A549 (cell line): ENCODE results near the gene L3MBTL2. TPM values are rescaled to one million over a fixed set of nuclear protein-coding genes. Genes with fewer than 3 reads are reported as not detected.

Experiments used
- ATAC-seq, 2 experiments: fragments of 200-7000 bp in 1 of 2; fragments of >200 bp in 1 of 2; cut with Nextera tagmentation in 1 of 2; cut with Tn5 transposase in 1 of 2; 3 replicates each; pipeline versions ENCODE4 v1.8.0 to v1.9.1; 2018 to 2020; ENCODE audit warnings: mild to moderate bottlenecking in 1 of 2, moderate library complexity in 1 of 2
- CTCF ChIA-PET: fragments of 300-600 bp; sonication (Branson Sonifier 250); formaldehyde crosslinking; extraction: SDS; loops from one replicate; lab custom pipeline; 2021; ENCODE audit warnings: antibody characterized with exemption, inconsistent platforms; lab: Yijun Ruan, JAX
- POLR2A ChIA-PET: fragments of 350-600 bp; formaldehyde crosslinking; extraction: SDS; loops from one replicate; lab custom pipeline; 2021; ENCODE audit warnings: antibody characterized with exemption, inconsistent platforms; lab: Yijun Ruan, JAX
- DNase-seq, 2 experiments: peaks; one replicate each; pipeline versions ENCODE4 v3.0.0 to v3.0.0-alpha.2; 2011 to 2016; ENCODE audit warnings: low read depth in 1 of 2, low spot score in 1 of 2
- FAIRE-seq: peaks from 2 replicates; lab custom pipeline; 2011; peaks lifted over from hg19 to GRCh38; lab: Jason Lieb, UNC
- H3K27ac ChIP-seq, 2 experiments: fragments of >200 bp; sonication (Bioruptor Twin); formaldehyde crosslinking; 3 replicates each; pipeline ENCODE4 v1.5.1; 2016 to 2017
- H3K4me1 ChIP-seq: fragments of >200 bp; sonication (Bioruptor Twin); formaldehyde crosslinking; 3 replicates; pipeline ENCODE4 v1.6.1; 2016
- H3K4me2 ChIP-seq: fragments of >200 bp; sonication (Bioruptor Twin); formaldehyde crosslinking; 3 replicates; pipeline ENCODE4 v1.6.1; 2016
- H3K4me3 ChIP-seq: fragments of >200 bp; sonication (Bioruptor Twin); formaldehyde crosslinking; 3 replicates; pipeline ENCODE4 v1.5.1; 2016
- H3K9me3 ChIP-seq: fragments of >200 bp; sonication (Bioruptor Twin); formaldehyde crosslinking; 3 replicates; pipeline ENCODE4 v1.6.1; 2016
- CBX2 ChIP-seq: fragments of 200-600 bp; sonication (generic); IDR thresholded peaks from 2 replicates; pipeline ENCODE4 v1.6.1; 2016; ENCODE audit warnings: low read depth, mild to moderate bottlenecking, borderline replicate concordance
- CBX8 ChIP-seq: fragments of 200-600 bp; sonication (generic); IDR thresholded peaks from 2 replicates; pipeline ENCODE4 v1.6.1; 2016
- EP300 ChIP-seq, 2 experiments: fragments of >200 bp; sonication (Bioruptor Twin); formaldehyde crosslinking; IDR thresholded peaks; 2 replicates in 1 of 2; 3 replicates in 1 of 2; pipeline ENCODE4 v1.6.1; 2016 to 2017
- FOSB ChIP-seq: fragments of 250-450 bp; sonication (Bioruptor Pico); IDR thresholded peaks from 2 replicates; pipeline ENCODE4 v1.5.0; 2020; ENCODE audit warnings: mild to moderate bottlenecking, moderate library complexity
- HEYL ChIP-seq: fragments of 250-450 bp; sonication (Bioruptor Pico); IDR thresholded peaks from 2 replicates; pipeline ENCODE4 v1.8.0; 2021; ENCODE audit warnings: mild to moderate bottlenecking, moderate library complexity
- HMGXB4 ChIP-seq: fragments of 250-450 bp; sonication (Bioruptor Pico); IDR thresholded peaks from 2 replicates; pipeline ENCODE4 v1.5.0; 2021; ENCODE audit warnings: mild to moderate bottlenecking, moderate library complexity, borderline replicate concordance
- JUN ChIP-seq, 2 experiments: fragments of >200 bp; sonication (Bioruptor Twin); formaldehyde crosslinking; IDR thresholded peaks; 2 replicates in 1 of 2; 3 replicates in 1 of 2; pipeline ENCODE4 v1.6.1; 2016 to 2017
- JUNB ChIP-seq: fragments of >200 bp; sonication (Bioruptor Twin); formaldehyde crosslinking; IDR thresholded peaks from 2 replicates; pipeline ENCODE4 v1.6.1; 2016
- PBX3 ChIP-seq: IDR thresholded peaks from 2 replicates; pipeline ENCODE4 v1.6.1; 2012
- PHF8 ChIP-seq: fragments of 200-600 bp; sonication (generic); IDR thresholded peaks from 2 replicates; pipeline ENCODE4 v1.6.1; 2016; ENCODE audit warnings: low read depth, mild to moderate bottlenecking, antibody characterized with exemption, moderate library complexity, borderline replicate concordance
- POLR2AphosphoS2 ChIP-seq: conservative IDR thresholded peaks from 2 replicates; pipeline ENCODE4 v1.6.1; 2012; ENCODE audit warnings: low read length, improper control_type of control experiment, inconsistent platforms
- RAD21 ChIP-seq, 2 experiments: fragments of >200 bp in 1 of 2; sonication (Bioruptor Twin) in 1 of 2; formaldehyde crosslinking in 1 of 2; IDR thresholded peaks in 1 of 2; conservative IDR thresholded peaks in 1 of 2; 2 replicates in 1 of 2; 3 replicates in 1 of 2; pipeline ENCODE4 v1.6.1; 2012 to 2018; ENCODE audit warnings: inconsistent platforms in 1 of 2
- RCOR1 ChIP-seq: fragments of 150-350 bp; IDR thresholded peaks from 2 replicates; pipeline ENCODE4 v1.6.1; 2014; ENCODE audit warnings: antibody characterized with exemption, low read length, low read depth
- RNF2 ChIP-seq: fragments of 200-600 bp; sonication (generic); IDR thresholded peaks from 2 replicates; pipeline ENCODE4 v1.6.1; 2016; ENCODE audit warnings: low read depth, mild to moderate bottlenecking, antibody characterized with exemption, moderate library complexity, borderline replicate concordance
- SREBF2 ChIP-seq: fragments of 450-650 bp; IDR thresholded peaks from 2 replicates; pipeline ENCODE4 v1.6.1; 2014; ENCODE audit warnings: mild to moderate bottlenecking, moderate library complexity
- WGBS: methylation state at CpG from one replicate; pipeline ENCODE4 v1.1.6; 2017; ENCODE audit errors: missing lambda C conversion rate; 5-methylcytosine and 5-hydroxymethylcytosine counted together
- polyA plus RNA-seq, 4 experiments: library from polyadenylated mRNA; depleted of rRNA in 3 of 4; stranded (reverse); fragments of >200 nt; fragmentation: RNase III in 1 of 4; extraction: RNeasy Plus Mini Kit Qiagen cat#74134 plus additional on column Dnase treatment in 1 of 4; gene quantifications; 2 replicates in 3 of 4; 3 replicates in 1 of 4; pipeline ENCODE4 v1.2.3, GENCODE V29; 2011 to 2017
- TF ChIP-seq, protein P1 (sequence below): fragments of 450-650 bp; IDR thresholded peaks from 2 replicates; pipeline ENCODE4 v1.6.1; 2014; ENCODE audit warnings: antibody characterized with exemption
- TF ChIP-seq, protein P2 (sequence below): fragments of >200 bp; sonication (Bioruptor Twin); formaldehyde crosslinking; IDR thresholded peaks from 3 replicates; pipeline ENCODE4 v1.5.1; 2016

The L3MBTL2 gene
- polyA plus RNA-seq, 2 of the 4 experiments (the other 2 are of a cell fraction) = 14.5 to 17.0 TPM

GRCh38 chr22:41223535-41223934 is 18.4 kb downstream of the L3MBTL2 start:
- Histone ChIP-seq H3K9me3 (no peaks in the 10 kb centered on the region), H3K27ac (no peak overlapping the region), H3K4me1 (no peaks in the 10 kb centered on the region), H3K4me3 (no peak overlapping the region), H3K4me2 (no peak overlapping the region)
- ChIA-PET CTCF (interaction anchor here (1.7 kb wide), 1 partner anchor 14 kb away, joined by 4 read pairs; no protein-coding TSS in a partner anchor), POLR2A (no interaction called here)
- DNase-seq (no peak), FAIRE-seq (no peak), ATAC-seq (no peak)
- TF ChIP-seq JUNB (no peak), CBX2 (no peak), JUN (IDR thresholded peaks at IDR 0.05) (no peak), HMGXB4 (CRISPR knock-in tag) (no peak)
- TF ChIP-seq, protein P1, sequence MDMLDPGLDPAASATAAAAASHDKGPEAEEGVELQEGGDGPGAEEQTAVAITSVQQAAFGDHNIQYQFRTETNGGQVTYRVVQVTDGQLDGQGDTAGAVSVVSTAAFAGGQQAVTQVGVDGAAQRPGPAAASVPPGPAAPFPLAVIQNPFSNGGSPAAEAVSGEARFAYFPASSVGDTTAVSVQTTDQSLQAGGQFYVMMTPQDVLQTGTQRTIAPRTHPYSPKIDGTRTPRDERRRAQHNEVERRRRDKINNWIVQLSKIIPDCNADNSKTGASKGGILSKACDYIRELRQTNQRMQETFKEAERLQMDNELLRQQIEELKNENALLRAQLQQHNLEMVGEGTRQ = no peak
- WGBS = 73% methylated on average over 4 of the region's 7 CpGs

DNA sequence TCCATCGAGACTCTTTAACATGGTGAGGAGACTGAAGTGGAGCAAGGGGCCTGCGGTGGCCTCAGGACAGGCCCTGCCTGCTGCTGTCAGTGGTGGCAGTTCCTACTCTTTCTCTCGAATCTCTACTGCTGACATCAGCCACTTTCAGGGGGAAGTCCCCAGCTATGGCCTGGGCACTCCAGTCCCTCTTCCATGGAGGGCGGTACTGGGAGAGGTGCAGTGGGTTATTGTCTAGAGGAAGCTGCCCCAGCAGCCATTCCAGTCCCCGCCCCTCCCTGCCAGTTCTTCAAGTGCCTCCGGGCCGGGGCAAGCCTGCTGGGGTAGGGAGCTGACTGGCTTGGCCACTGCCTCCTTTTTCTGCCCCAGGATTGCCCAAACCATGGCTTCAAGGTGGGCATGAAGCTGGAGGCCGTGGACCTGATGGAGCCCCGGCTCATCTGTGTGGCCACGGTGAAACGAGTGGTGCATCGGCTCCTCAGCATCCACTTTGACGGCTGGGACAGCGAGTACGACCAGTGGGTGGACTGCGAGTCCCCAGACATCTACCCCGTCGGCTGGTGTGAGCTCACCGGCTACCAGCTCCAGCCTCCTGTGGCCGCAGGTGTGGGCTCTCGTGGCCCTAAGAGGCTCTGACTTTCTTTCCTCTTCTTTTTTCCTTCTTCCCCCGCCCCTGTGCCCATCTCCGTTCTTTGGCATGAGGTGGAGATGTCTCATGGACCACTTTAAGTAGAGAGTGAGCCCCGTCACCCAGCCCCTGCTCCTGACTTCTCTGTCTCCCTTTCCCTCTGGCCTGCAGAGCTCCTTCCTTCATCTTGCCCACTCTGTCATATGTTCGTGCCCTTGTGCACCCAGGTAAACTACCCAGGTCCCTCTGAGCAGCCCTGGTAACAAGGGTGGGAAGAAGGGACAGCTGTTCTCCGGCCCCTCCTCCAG is 21.9 kb downstream of the L3MBTL2 start:
- Histone ChIP-seq H3K9me3 (no peaks in the 10 kb centered on the region), H3K4me2 (no peak overlapping the region), H3K4me3 (no peak overlapping the region), H3K27ac (no peak overlapping the region), H3K4me1 (no peaks in the 10 kb centered on the region)
- DNase-seq = no peak
- FAIRE-seq = no peak
- TF ChIP-seq CBX8 (no peak), PHF8 (no peak), FOSB (CRISPR knock-in tag) (no peak), PBX3 (no peak), SREBF2 (no peak), EP300 (IDR thresholded peaks at IDR 0.05) (no peak), RAD21 (conservative IDR thresholded peaks at IDR 0.05 in 1 of 2, IDR thresholded peaks at IDR 0.05 in 1 of 2) (no peak), JUN (IDR thresholded peaks at IDR 0.05) (no peak), JUNB (no peak), RCOR1 (no peak), POLR2AphosphoS2 (no peak), HEYL (CRISPR knock-in tag) (no peak), RNF2 (no peak)
- TF ChIP-seq, protein P2, sequence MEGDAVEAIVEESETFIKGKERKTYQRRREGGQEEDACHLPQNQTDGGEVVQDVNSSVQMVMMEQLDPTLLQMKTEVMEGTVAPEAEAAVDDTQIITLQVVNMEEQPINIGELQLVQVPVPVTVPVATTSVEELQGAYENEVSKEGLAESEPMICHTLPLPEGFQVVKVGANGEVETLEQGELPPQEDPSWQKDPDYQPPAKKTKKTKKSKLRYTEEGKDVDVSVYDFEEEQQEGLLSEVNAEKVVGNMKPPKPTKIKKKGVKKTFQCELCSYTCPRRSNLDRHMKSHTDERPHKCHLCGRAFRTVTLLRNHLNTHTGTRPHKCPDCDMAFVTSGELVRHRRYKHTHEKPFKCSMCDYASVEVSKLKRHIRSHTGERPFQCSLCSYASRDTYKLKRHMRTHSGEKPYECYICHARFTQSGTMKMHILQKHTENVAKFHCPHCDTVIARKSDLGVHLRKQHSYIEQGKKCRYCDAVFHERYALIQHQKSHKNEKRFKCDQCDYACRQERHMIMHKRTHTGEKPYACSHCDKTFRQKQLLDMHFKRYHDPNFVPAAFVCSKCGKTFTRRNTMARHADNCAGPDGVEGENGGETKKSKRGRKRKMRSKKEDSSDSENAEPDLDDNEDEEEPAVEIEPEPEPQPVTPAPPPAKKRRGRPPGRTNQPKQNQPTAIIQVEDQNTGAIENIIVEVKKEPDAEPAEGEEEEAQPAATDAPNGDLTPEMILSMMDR = no peak
- ChIA-PET POLR2A (no interaction called here), CTCF (interaction anchor here (0.6 to 0.9 kb wide), 2 partner anchors 304 to 313 kb away, joined by 3 read pairs; no protein-coding TSS in a partner anchor)
- 94% methylated on average over 16 of the region's 26 CpGs for WGBS
- ATAC-seq = no peak
